OCI-M1 (cell line): Measurements from ENCODE around the gene MYOD1.

Experiments used
- DNase-seq: peaks from one replicate; lab custom pipeline; 2025; lab: John Stamatoyannopoulos, UW

The MYOD1 gene

DNA sequence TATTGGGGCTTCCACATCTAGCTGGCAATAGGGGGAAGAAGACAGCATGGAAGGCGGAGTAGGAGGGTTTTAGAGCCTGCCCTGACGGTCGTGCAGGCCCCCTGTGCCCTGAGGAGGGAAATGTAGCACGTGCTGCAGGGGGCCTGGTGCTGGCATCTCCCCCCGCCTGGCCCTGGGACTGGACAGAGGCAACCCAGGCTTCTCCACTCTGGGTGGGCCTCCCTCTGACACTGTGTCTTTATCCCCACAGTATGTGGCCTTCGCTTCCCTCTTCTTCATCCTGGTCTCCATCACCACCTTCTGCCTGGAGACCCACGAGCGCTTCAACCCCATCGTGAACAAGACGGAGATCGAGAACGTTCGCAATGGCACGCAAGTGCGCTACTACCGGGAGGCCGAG lies 52.0 kb downstream of the MYOD1 start:
- no peak for DNase-seq
